ENCODE measurements around the gene FLNB.

FLNB gene

GRCh38 chr3:58130591-58130990, 122.4 kb downstream of the FLNB start:
- WGBS, result 88% methylated on average over 10 of the region's 11 CpGs
- H2BK15ac ChIP-seq (ENCODE audit: low read depth, poor library complexity, severe bottlenecking), result no peak overlapping the region
- H2BK12ac ChIP-seq (ENCODE audit: low read length in 2 of 2), result no peak overlapping the region
- H3K4ac ChIP-seq (ENCODE audit: low read depth in 1 of 2, low read length in 2 of 2), result no peak overlapping the region
- no peak overlapping the region for H2BK5ac ChIP-seq (ENCODE audit: low read depth, low read length, poor library complexity, severe bottlenecking)
- no peak overlapping the region for H3K14ac ChIP-seq (ENCODE audit: low read length in 2 of 2)
- no peak overlapping the region for H3K4me3 ChIP-seq (ENCODE audit: insufficient read depth in 1 of 2, low read depth in 1 of 2, low read length in 2 of 2)
- H3K18ac ChIP-seq (ENCODE audit: low read depth in 1 of 2, low read length in 2 of 2), result no peak overlapping the region
- H2AFZ ChIP-seq (ENCODE audit: low read depth, low read length), result no peak overlapping the region
- no peaks in the 10 kb centered on the region for H3K4me1 ChIP-seq (ENCODE audit: control insufficient read depth, insufficient read depth, low read depth, low read length)
- no peaks in the 10 kb centered on the region for H3K27me3 ChIP-seq (ENCODE audit: control insufficient read depth in 1 of 2, insufficient read depth in 1 of 2, low read length in 2 of 2)
- H3K36me3 ChIP-seq (ENCODE audit: control insufficient read depth in 1 of 2, insufficient read depth in 2 of 2, low read depth in 1 of 2, low read length in 2 of 2), result peaks cover 74 to 94% of the 10 kb centered on the region in 2 experiments
- no peak overlapping the region for H3K27ac ChIP-seq (ENCODE audit: low read length, poor library complexity, severe bottlenecking)
- no peaks in the 10 kb centered on the region for H3K9me3 ChIP-seq (ENCODE audit: control insufficient read depth, low read length)
- H4K91ac ChIP-seq (ENCODE audit: low read length), result no peak overlapping the region
- no peak overlapping the region for H2BK120ac ChIP-seq (ENCODE audit: low read depth, low read length)
- no peak overlapping the region for H2AK5ac ChIP-seq (ENCODE audit: low read length, severe bottlenecking)
- no peak overlapping the region for H4K8ac ChIP-seq (ENCODE audit: low read length)
- DNase-seq, result no peak
- peaks cover 48% of the 10 kb centered on the region for H3K79me1 ChIP-seq (replicated peaks; ENCODE audit: low read length, poor library complexity, severe bottlenecking)
- no peak overlapping the region for H3K23ac ChIP-seq (ENCODE audit: low read length in 2 of 2)
- no peak overlapping the region for H3K4me2 ChIP-seq (ENCODE audit: low read length, poor library complexity, severe bottlenecking)
- H3K9ac ChIP-seq (ENCODE audit: low read length), result no peak overlapping the region

DNA sequence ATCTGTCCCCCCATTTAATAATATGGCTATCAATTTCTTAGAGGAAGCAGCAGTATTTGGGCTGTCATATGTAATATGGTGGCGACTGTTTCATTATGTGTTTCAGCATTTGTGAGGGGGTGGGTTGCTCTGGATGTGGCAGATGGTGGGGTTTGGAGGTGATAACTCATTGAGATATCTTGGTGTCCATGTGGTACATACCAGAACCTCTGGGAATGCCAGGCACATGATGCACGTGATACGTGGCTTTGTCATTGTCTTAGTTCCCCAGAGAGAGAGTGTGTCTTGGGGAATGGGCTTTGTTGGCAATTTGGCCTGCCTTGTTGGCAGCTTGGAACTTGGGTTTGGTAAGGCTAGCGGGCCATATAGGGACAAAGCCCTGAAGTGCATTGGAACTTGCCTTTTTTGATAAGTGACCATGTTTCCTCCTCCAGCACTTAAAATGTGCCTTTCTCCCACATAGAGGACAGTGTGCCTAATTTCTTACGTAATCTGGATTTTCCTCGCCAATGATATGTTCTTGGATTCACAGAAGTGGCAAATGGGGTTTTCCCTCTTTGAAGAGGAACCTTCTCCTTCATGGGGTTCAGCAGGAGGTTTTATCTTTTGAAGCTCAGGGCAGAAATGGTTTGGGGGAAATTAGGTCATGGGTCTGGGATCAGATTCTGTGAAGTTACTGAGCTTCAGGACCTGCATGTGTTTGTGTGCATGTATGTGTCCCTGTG, 123.0 kb downstream of the FLNB start:
- Histone ChIP-seq H3K4me1 (ENCODE audit: control insufficient read depth, insufficient read depth, low read depth, low read length) (no peaks in the 10 kb centered on the region), H3K9me3 (ENCODE audit: control insufficient read depth, low read length) (no peaks in the 10 kb centered on the region), H4K91ac (ENCODE audit: low read length) (no peak overlapping the region), H3K14ac (ENCODE audit: low read length in 2 of 2) (no peak overlapping the region), H3K36me3 (ENCODE audit: control insufficient read depth in 1 of 2, insufficient read depth in 2 of 2, low read depth in 1 of 2, low read length in 2 of 2) (peaks cover 73 to 94% of the 10 kb centered on the region in 2 experiments), H3K27ac (ENCODE audit: low read length, poor library complexity, severe bottlenecking) (no peak overlapping the region), H3K9ac (ENCODE audit: low read length) (no peak overlapping the region), H3K27me3 (ENCODE audit: control insufficient read depth in 1 of 2, insufficient read depth in 1 of 2, low read length in 2 of 2) (no peaks in the 10 kb centered on the region), H3K4me2 (ENCODE audit: low read length, poor library complexity, severe bottlenecking) (no peak overlapping the region), H2BK120ac (ENCODE audit: low read depth, low read length) (no peak overlapping the region), H3K79me1 (replicated peaks; ENCODE audit: low read length, poor library complexity, severe bottlenecking) (peaks cover 45% of the 10 kb centered on the region), H2AFZ (ENCODE audit: low read depth, low read length) (no peak overlapping the region), H2BK15ac (ENCODE audit: low read depth, poor library complexity, severe bottlenecking) (no peak overlapping the region), H3K4me3 (ENCODE audit: insufficient read depth in 1 of 2, low read depth in 1 of 2, low read length in 2 of 2) (no peak overlapping the region), H3K23ac (ENCODE audit: low read length in 2 of 2) (no peak overlapping the region), H3K4ac (ENCODE audit: low read depth in 1 of 2, low read length in 2 of 2) (no peak overlapping the region), H2AK5ac (ENCODE audit: low read length, severe bottlenecking) (no peak overlapping the region), H2BK5ac (ENCODE audit: low read depth, low read length, poor library complexity, severe bottlenecking) (no peak overlapping the region), H4K8ac (ENCODE audit: low read length) (no peak overlapping the region), H3K18ac (ENCODE audit: low read depth in 1 of 2, low read length in 2 of 2) (no peak overlapping the region), H2BK12ac (ENCODE audit: low read length in 2 of 2) (no peak overlapping the region)
- 99% methylated on average over 6 of the region's 6 CpGs for WGBS
- no peak for DNase-seq

GRCh38 chr3:58132850-58133249, 124.6 kb downstream of the FLNB start:
- Histone ChIP-seq H3K9ac (ENCODE audit: low read length) (no peak overlapping the region), H3K4me3 (ENCODE audit: insufficient read depth in 1 of 2, low read depth in 1 of 2, low read length in 2 of 2) (no peak overlapping the region), H3K9me3 (ENCODE audit: control insufficient read depth, low read length) (no peaks in the 10 kb centered on the region), H2BK15ac (ENCODE audit: low read depth, poor library complexity, severe bottlenecking) (no peak overlapping the region), H2BK12ac (ENCODE audit: low read length in 2 of 2) (no peak overlapping the region), H3K27ac (ENCODE audit: low read length, poor library complexity, severe bottlenecking) (no peak overlapping the region), H3K23ac (ENCODE audit: low read length in 2 of 2) (no peak overlapping the region), H3K14ac (ENCODE audit: low read length in 2 of 2) (no peak overlapping the region), H3K4ac (ENCODE audit: low read depth in 1 of 2, low read length in 2 of 2) (no peak overlapping the region), H2AK5ac (ENCODE audit: low read length, severe bottlenecking) (no peak overlapping the region), H3K4me2 (ENCODE audit: low read length, poor library complexity, severe bottlenecking) (no peak overlapping the region), H2AFZ (ENCODE audit: low read depth, low read length) (no peak overlapping the region), H4K91ac (ENCODE audit: low read length) (no peak overlapping the region), H2BK120ac (ENCODE audit: low read depth, low read length) (no peak overlapping the region), H3K79me1 (replicated peaks; ENCODE audit: low read length, poor library complexity, severe bottlenecking) (peaks cover 39% of the 10 kb centered on the region), H3K36me3 (ENCODE audit: control insufficient read depth in 1 of 2, insufficient read depth in 2 of 2, low read depth in 1 of 2, low read length in 2 of 2) (peaks cover 76 to 94% of the 10 kb centered on the region in 2 experiments), H3K18ac (ENCODE audit: low read depth in 1 of 2, low read length in 2 of 2) (no peak overlapping the region), H4K8ac (ENCODE audit: low read length) (no peak overlapping the region), H3K4me1 (ENCODE audit: control insufficient read depth, insufficient read depth, low read depth, low read length) (no peaks in the 10 kb centered on the region), H2BK5ac (ENCODE audit: low read depth, low read length, poor library complexity, severe bottlenecking) (no peak overlapping the region), H3K27me3 (ENCODE audit: control insufficient read depth in 1 of 2, insufficient read depth in 1 of 2, low read length in 2 of 2) (no peaks in the 10 kb centered on the region)
- WGBS, result 100% methylated on average over 3 of the region's 4 CpGs
- DNase-seq, result no peak

DNA sequence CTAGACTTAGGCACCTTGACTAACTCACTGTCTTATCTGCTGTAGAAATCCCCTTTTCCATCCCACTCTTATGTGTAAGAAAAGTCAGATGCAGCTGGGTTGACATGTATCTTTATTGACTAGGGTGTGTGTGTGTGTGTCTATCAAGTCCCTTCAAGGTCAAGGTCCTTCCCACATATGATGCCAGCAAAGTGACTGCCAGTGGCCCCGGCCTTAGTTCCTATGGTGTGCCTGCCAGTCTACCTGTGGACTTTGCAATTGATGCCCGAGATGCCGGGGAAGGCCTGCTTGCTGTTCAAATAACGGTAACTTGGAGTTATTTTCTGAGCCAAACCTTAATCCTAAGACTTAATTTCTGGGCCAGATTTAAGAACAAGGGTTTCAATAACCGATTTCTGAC, 126.2 kb downstream of the FLNB start:
- H2BK15ac ChIP-seq (ENCODE audit: low read depth, poor library complexity, severe bottlenecking), result no peak overlapping the region
- no peak overlapping the region for H3K14ac ChIP-seq (ENCODE audit: low read length in 2 of 2)
- H3K9me3 ChIP-seq (ENCODE audit: control insufficient read depth, low read length), result no peaks in the 10 kb centered on the region
- no peaks in the 10 kb centered on the region for H3K4me1 ChIP-seq (ENCODE audit: control insufficient read depth, insufficient read depth, low read depth, low read length)
- H4K91ac ChIP-seq (ENCODE audit: low read length), result no peak overlapping the region
- no peak overlapping the region for H3K18ac ChIP-seq (ENCODE audit: low read depth in 1 of 2, low read length in 2 of 2)
- H3K27me3 ChIP-seq (ENCODE audit: control insufficient read depth in 1 of 2, insufficient read depth in 1 of 2, low read length in 2 of 2), result no peaks in the 10 kb centered on the region
- no peak overlapping the region for H2BK120ac ChIP-seq (ENCODE audit: low read depth, low read length)
- H2BK12ac ChIP-seq (ENCODE audit: low read length in 2 of 2), result no peak overlapping the region
- peaks cover 29% of the 10 kb centered on the region for H3K79me1 ChIP-seq (replicated peaks; ENCODE audit: low read length, poor library complexity, severe bottlenecking)
- H3K27ac ChIP-seq (ENCODE audit: low read length, poor library complexity, severe bottlenecking), result no peak overlapping the region
- peaks cover 69 to 95% of the 10 kb centered on the region in 2 experiments for H3K36me3 ChIP-seq (ENCODE audit: control insufficient read depth in 1 of 2, insufficient read depth in 2 of 2, low read depth in 1 of 2, low read length in 2 of 2)
- H3K9ac ChIP-seq (ENCODE audit: low read length), result no peak overlapping the region
- no peak overlapping the region for H3K4me3 ChIP-seq (ENCODE audit: insufficient read depth in 1 of 2, low read depth in 1 of 2, low read length in 2 of 2)
- no peak overlapping the region for H2AFZ ChIP-seq (ENCODE audit: low read depth, low read length)
- no peak overlapping the region for H2AK5ac ChIP-seq (ENCODE audit: low read length, severe bottlenecking)
- no peak for DNase-seq
- H3K23ac ChIP-seq (ENCODE audit: low read length in 2 of 2), result no peak overlapping the region
- no peak overlapping the region for H3K4ac ChIP-seq (ENCODE audit: low read depth in 1 of 2, low read length in 2 of 2)
- H3K4me2 ChIP-seq (ENCODE audit: low read length, poor library complexity, severe bottlenecking), result no peak overlapping the region
- H4K8ac ChIP-seq (ENCODE audit: low read length), result no peak overlapping the region
- WGBS, result 97% methylated on average over 5 of the region's 5 CpGs
- no peak overlapping the region for H2BK5ac ChIP-seq (ENCODE audit: low read depth, low read length, poor library complexity, severe bottlenecking)

Measured in mesenchymal stem cell (in vitro differentiated cells and primary cell).